Activated T-helper 17 cell treated with anti-CD3 and anti-CD28 coated beads, Interleukin-2, amount 50 U/mL, for 72 hours (primary cell): ENCODE data around the gene ATIC. TPM values are rescaled to one million over a fixed set of nuclear protein-coding genes. Genes with fewer than 3 reads are reported as not detected.

ENCODE experiments used
- ATAC-seq: fragments of 150-1000 bp; cut with Tn5 transposase; replicated peaks from 2 replicates; pipeline ENCODE4 v1.10.0; 2021; ENCODE audit warnings: mild to moderate bottlenecking, moderate library complexity
- H3K27ac Mint-ChIP-seq: one replicate; pipeline ENCODE4 v1.8.0; 2022; ENCODE audit warnings: mixed read lengths
- H3K27me3 Mint-ChIP-seq: one replicate; pipeline ENCODE4 v1.8.0; 2022; ENCODE audit warnings: mixed read lengths
- H3K36me3 Mint-ChIP-seq: one replicate; pipeline ENCODE4 v1.8.0; 2022; ENCODE audit warnings: low read depth, mild to moderate bottlenecking, mixed read lengths
- H3K4me1 Mint-ChIP-seq: one replicate; pipeline ENCODE4 v1.8.0; 2022; ENCODE audit warnings: mixed read lengths
- H3K4me3 Mint-ChIP-seq: one replicate; pipeline ENCODE4 v1.8.0; 2022; ENCODE audit warnings: mild to moderate bottlenecking, mixed read lengths
- H3K9me3 Mint-ChIP-seq: one replicate; pipeline ENCODE4 v1.8.0; 2022; ENCODE audit warnings: mixed read lengths
- total RNA-seq, 2 donors: library from RNA; stranded (reverse); gene quantifications; one replicate each; pipeline ENCODE4 v1.2.3, GENCODE V29; 2022

The ATIC gene
- total RNA-seq, 2 donors from 2014 or later: 117 to 247 TPM

DNA sequence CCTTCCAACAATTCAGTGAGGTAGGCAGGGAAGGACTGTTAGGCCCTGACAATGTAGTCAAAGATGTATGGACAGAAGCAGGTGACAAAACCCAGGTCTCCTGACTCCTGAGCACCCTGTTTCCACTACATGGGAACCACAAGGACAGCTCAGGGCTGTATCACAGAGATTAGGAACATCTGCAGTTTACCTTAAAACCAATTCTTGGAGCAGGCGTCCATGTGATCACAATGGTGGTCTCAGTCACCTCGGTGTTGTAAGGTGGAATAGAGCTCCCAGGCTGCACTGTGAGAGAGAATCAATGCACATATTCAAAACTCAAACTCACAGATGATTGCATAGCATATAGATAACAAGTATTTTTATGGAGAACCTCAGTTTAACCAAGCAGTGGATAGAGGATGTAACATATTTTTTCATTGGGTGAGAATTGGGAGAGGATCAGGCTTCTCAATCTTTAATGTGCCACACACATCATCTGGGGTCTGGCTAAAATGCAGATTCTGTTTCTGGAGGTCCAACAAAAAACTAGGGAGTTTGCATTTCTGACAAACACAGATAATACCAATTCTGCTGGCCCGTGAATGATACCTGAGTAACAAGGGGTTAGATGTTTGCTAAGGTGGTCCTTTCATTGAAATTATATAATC lies 87.3 kb downstream of the ATIC start:
- Mint-ChIP-seq H3K36me3 (no peaks in the 10 kb centered on the region), H3K4me3 (no peak overlapping the region), H3K4me1 (no peaks in the 10 kb centered on the region), H3K27me3 (peaks cover 13% of the 10 kb centered on the region), H3K27ac (no peak overlapping the region), H3K9me3 (no peaks in the 10 kb centered on the region)
- ATAC-seq: no peak

Other genes starting within 250 kb of the ATIC start
- gene ABCA12, start 173.4 kb upstream of the ATIC start, total RNA-seq: not detected
- 1 to 10 TPM in 1 of 2 donors, under 1 TPM in 1; 0.97 to 1.2 TPM for gene FN1, start 124.0 kb downstream of the ATIC start, total RNA-seq